GM23248 (cell line): ENCODE measurements around the gene PGAP2. TPM values are rescaled to one million over a fixed set of nuclear protein-coding genes. Genes with fewer than 3 reads are reported as not detected.
A peak's percentile ranks its signal among the peaks of the same experiment; 100 is the strongest.

Experiments
- DNase-seq: peaks from one replicate; pipeline ENCODE4 v3.0.0-alpha.2; 2015
- H2AFZ ChIP-seq: fragments of 200-600 bp; sonication (generic); 2 replicates; pipeline ENCODE4 v1.6.1; 2016; ENCODE audit warnings: antibody characterized with exemption
- H3F3A ChIP-seq: fragments of 200-600 bp; sonication (generic); 2 replicates; pipeline ENCODE4 v1.6.1; 2016; ENCODE audit warnings: mild to moderate bottlenecking, antibody characterized with exemption, mixed run types; ENCODE audit not compliant: insufficient read depth
- H3K27ac ChIP-seq: fragments of 200-600 bp; sonication (generic); 2 replicates; pipeline ENCODE4 v1.5.1; 2016; ENCODE audit warnings: mild to moderate bottlenecking
- H3K27me3 ChIP-seq: fragments of 200-600 bp; sonication (generic); replicated peaks from 2 replicates; pipeline ENCODE4 v1.6.1; 2016; ENCODE audit warnings: mild to moderate bottlenecking; ENCODE audit not compliant: insufficient read depth
- H3K36me3 ChIP-seq: fragments of 200-600 bp; sonication (generic); 2 replicates; pipeline ENCODE4 v1.6.1; 2016; ENCODE audit warnings: low read depth, mild to moderate bottlenecking
- H3K4me1 ChIP-seq: fragments of 200-600 bp; sonication (generic); 2 replicates; pipeline ENCODE4 v1.6.1; 2016; ENCODE audit warnings: mild to moderate bottlenecking; ENCODE audit not compliant: insufficient read depth
- H3K4me2 ChIP-seq: fragments of 200-600 bp; sonication (generic); one replicate; pipeline ENCODE4 v1.6.1; 2016; ENCODE audit warnings: mild to moderate bottlenecking; ENCODE audit not compliant: unreplicated experiment
- H3K4me3 ChIP-seq: fragments of 200-600 bp; sonication (generic); 2 replicates; pipeline ENCODE4 v1.5.1; 2016; ENCODE audit warnings: mild to moderate bottlenecking
- H3K79me2 ChIP-seq: fragments of 200-600 bp; sonication (generic); 2 replicates; pipeline ENCODE4 v1.6.1; 2016; ENCODE audit warnings: mild to moderate bottlenecking; ENCODE audit not compliant: insufficient read depth
- H3K9ac ChIP-seq: fragments of 200-600 bp; sonication (generic); 2 replicates; pipeline ENCODE4 v1.6.1; 2016; ENCODE audit warnings: mild to moderate bottlenecking
- H3K9me2 ChIP-seq: fragments of 200-600 bp; sonication (generic); 2 replicates; pipeline ENCODE4 v1.6.1; 2016; ENCODE audit warnings: mixed run types, mild to moderate bottlenecking, moderate library complexity; ENCODE audit not compliant: insufficient read depth
- H3K9me3 ChIP-seq: fragments of 200-600 bp; sonication (generic); one replicate; pipeline ENCODE4 v1.6.1; 2017; ENCODE audit warnings: low read depth
- H4K20me1 ChIP-seq: fragments of 200-600 bp; sonication (generic); 2 replicates; pipeline ENCODE4 v1.6.0; 2016; ENCODE audit not compliant: insufficient read depth
- EZH2 ChIP-seq: fragments of 200-600 bp; sonication (generic); IDR thresholded peaks from 2 replicates; pipeline ENCODE4 v1.6.1; 2018; ENCODE audit warnings: antibody characterized with exemption, mild to moderate bottlenecking; ENCODE audit not compliant: insufficient read depth, poor library complexity, severe bottlenecking
- EZH2phosphoT487 ChIP-seq: fragments of 200-600 bp; sonication (generic); IDR thresholded peaks from 2 replicates; pipeline ENCODE4 v1.6.1; 2018; ENCODE audit warnings: antibody characterized with exemption, moderate library complexity, mild to moderate bottlenecking, low read depth; ENCODE audit not compliant: insufficient read depth
- whole genome bisulfite sequencing, 2 experiments: methylation state at CpG; one replicate each; pipeline ENCODE4 v1.1.6; 2015 to 2017; ENCODE audit warnings: low lambda C conversion rate in 2 of 2, low coverage in 1 of 2; ENCODE audit errors: missing lambda C conversion rate in 2 of 2; 5-methylcytosine and 5-hydroxymethylcytosine counted together
- in situ Hi-C: fragments of 300-500 bp; cut with MboI; formaldehyde crosslinking; loops from 2 replicates; pipeline ENCODE4 v1.15.0; 2020
- polyA plus RNA-seq: library from polyadenylated mRNA; unstranded; fragments of >200 nt; fragmentation: Nextera tagmentation; extraction: Ambion mirVana; gene quantifications from 2 replicates; pipeline ENCODE4 v1.2.1, GENCODE V29; 2016
- total RNA-seq: library from RNA; depleted of rRNA; stranded (reverse); fragments of >200 nt; shearing (Covaris generic); gene quantifications from 2 replicates; pipeline ENCODE4 v1.2.3, GENCODE V29; 2014

PGAP2 gene
- total and polyA plus RNA-seq, 2 experiments from 2014 or later: 14.7 to 19.0 TPM

- peaks cover 2% of the 10 kb centered on the region; the same call in 1 of the 2 replicates for H4K20me1 ChIP-seq
- no peak overlapping the region for H3K4me3 ChIP-seq
- no peak overlapping the region for H3K4me2 ChIP-seq
- DNase-seq: no peak
- TF ChIP-seq EZH2: no peak
- TF ChIP-seq EZH2phosphoT487: no peak
- H3K9ac ChIP-seq: no peak overlapping the region
- 83 to 95% methylated on average over 9 of the region's 9 CpGs for WGBS, 2 experiments
- H3K9me3 ChIP-seq: no peaks in the 10 kb centered on the region
- H3F3A ChIP-seq: peaks cover 18% of the 10 kb centered on the region
- peaks cover 33% of the 10 kb centered on the region for H3K4me1 ChIP-seq
- H3K9me2 ChIP-seq: no peaks in the 10 kb centered on the region
- no peak overlapping the region for H3K27ac ChIP-seq
- H3K79me2 ChIP-seq: peaks cover 32% of the 10 kb centered on the region
- in situ Hi-C loops: no loop called here
- no peak overlapping the region for H2AFZ ChIP-seq
- H3K27me3 ChIP-seq: no peaks in the 10 kb centered on the region
- no peaks in the 10 kb centered on the region for H3K36me3 ChIP-seq
Observed at GRCh38 chr11:3799143-3799542, 9.2 kb upstream of the PGAP2 start.

DNA sequence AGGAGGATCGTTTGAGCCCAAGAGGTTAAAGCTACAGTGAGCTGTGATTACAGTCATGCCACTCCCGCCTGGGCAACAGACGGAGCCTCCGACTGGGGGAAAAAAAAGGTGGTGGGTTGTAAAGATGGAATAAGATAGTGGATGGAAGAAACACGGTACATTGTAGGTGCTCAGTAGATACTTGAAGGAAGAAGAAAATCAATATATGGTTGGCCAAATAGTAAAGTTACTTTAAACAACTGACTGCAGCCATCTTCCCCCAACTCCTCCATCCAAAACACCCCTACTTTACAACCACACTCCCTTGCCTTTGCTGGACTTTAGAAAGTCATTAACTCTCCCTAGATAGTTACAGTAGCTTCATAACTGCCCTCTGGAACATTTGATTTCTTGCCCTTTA lies 8.5 kb upstream of the PGAP2 start:
- H3K4me3 ChIP-seq: no peak overlapping the region
- peaks cover 38% of the 10 kb centered on the region for H3K4me1 ChIP-seq
- H3K9ac ChIP-seq: no peak overlapping the region
- H3F3A ChIP-seq: peaks cover 21% of the 10 kb centered on the region
- H3K4me2 ChIP-seq: no peak overlapping the region
- in situ Hi-C loops: loop anchor here (25.0 kb wide), 1 partner anchor 338 kb away; no protein-coding TSS in a partner anchor
- peaks cover 2% of the 10 kb centered on the region; the same call in 1 of the 2 replicates for H4K20me1 ChIP-seq
- TF ChIP-seq EZH2phosphoT487 (no peak), EZH2 (no peak)
- no peak for DNase-seq
- H3K27me3 ChIP-seq: no peaks in the 10 kb centered on the region
- H3K27ac ChIP-seq: no peak overlapping the region
- H3K9me3 ChIP-seq: no peaks in the 10 kb centered on the region
- no peaks in the 10 kb centered on the region for H3K36me3 ChIP-seq
- no peaks in the 10 kb centered on the region for H3K9me2 ChIP-seq
- no peak overlapping the region for H2AFZ ChIP-seq
- peaks cover 24% of the 10 kb centered on the region for H3K79me2 ChIP-seq
- WGBS, 2 experiments: 66% methylated on average over 5 of the region's 5 CpGs

- Histone ChIP-seq H3K36me3 (no peaks in the 10 kb centered on the region), H3K27me3 (no peaks in the 10 kb centered on the region), H3K9me3 (no peaks in the 10 kb centered on the region), H2AFZ (peak overlapping the region; percentile 42), H4K20me1 (no peaks in the 10 kb centered on the region), H3K9ac (0 out of 2 replicates have a peak overlapping the region, but pooled peaks have one; percentile 19), H3K4me1 (peaks cover 28% of the 10 kb centered on the region), H3F3A (peaks cover 21% of the 10 kb centered on the region), H3K4me3 (no peak overlapping the region), H3K27ac (peak overlapping the region; percentile 68), H3K79me2 (peaks cover 1% of the 10 kb centered on the region), H3K9me2 (no peaks in the 10 kb centered on the region), H3K4me2 (peak overlapping the region; percentile 8)
- TF ChIP-seq EZH2 (no peak), EZH2phosphoT487 (no peak)
- 42 to 46% methylated on average over 4 of the region's 4 CpGs for WGBS, 2 experiments
- in situ Hi-C loops: loop anchor here (25.0 kb wide), 1 partner anchor 340 kb away; no protein-coding TSS in a partner anchor
- DNase-seq: peak; percentile 75
Observed at GRCh38 chr11:3802011-3802790, 6.2 kb upstream of the PGAP2 start.

DNA sequence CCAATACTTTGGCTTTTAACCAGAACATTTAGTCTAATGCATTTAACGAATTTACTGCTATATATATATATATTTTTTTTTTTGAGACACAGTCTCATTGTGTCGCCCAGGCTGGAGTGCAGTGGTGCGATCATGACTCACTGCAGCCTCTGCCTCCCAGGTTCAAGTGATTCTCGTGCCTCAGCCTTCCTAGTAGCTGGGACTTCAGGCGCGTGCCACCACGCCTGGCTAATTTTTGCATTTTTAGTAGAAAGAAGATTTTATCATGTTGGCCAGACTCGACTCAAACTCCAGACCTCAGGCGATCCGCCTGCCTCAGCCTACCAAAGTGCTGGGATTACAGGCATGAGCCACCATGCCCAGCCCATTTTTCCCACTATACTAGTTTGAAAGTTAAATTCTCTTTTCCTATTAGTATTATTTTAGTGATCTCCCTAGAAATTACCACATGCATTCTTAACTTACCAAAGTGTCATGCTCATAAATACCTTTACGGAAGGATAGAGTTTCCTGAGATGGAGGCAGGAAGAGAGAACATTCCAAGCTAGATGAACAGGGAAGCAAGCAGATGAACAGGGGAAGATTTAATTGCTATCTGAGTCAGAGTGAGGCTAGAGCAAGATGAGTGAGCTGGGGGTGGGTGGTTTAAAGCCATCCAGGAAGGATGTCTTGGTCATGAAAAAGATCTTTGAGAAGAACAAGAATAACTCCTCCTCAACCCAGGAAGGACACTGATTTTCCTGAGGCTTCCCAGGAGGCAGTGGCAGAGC lies 4.4 kb upstream of the PGAP2 start:
- H2AFZ ChIP-seq: peak overlapping the region; percentile 50

More for the DNA sequence above, 4.4 kb upstream of the PGAP2 start:
- peaks cover 24% of the 10 kb centered on the region for H3F3A ChIP-seq
- H3K9me3 ChIP-seq: no peaks in the 10 kb centered on the region
- TF ChIP-seq EZH2phosphoT487 (no peak), EZH2 (no peak)
- 0 out of 2 replicates have a peak overlapping the region, but pooled peaks have one; percentile 13 for H3K4me3 ChIP-seq
- H3K4me1 ChIP-seq: peaks cover 22% of the 10 kb centered on the region
- in situ Hi-C loops: loop anchor here (25.0 kb wide), 1 partner anchor 342 kb away; no protein-coding TSS in a partner anchor
- WGBS, 2 experiments: 67 to 69% methylated on average over 11 of the region's 11 CpGs
- H3K9me2 ChIP-seq: no peaks in the 10 kb centered on the region
- H3K79me2 ChIP-seq: no peaks in the 10 kb centered on the region; the same call in 1 of the 2 replicates
- peak; percentile 87 for DNase-seq
- no peaks in the 10 kb centered on the region for H3K36me3 ChIP-seq
- peak overlapping the region; percentile 58 for H3K27ac ChIP-seq
- no peaks in the 10 kb centered on the region for H4K20me1 ChIP-seq
- H3K9ac ChIP-seq: no peak overlapping the region
- H3K27me3 ChIP-seq: no peaks in the 10 kb centered on the region
- peak overlapping the region; percentile 59 for H3K4me2 ChIP-seq
